GM10248 (cell line): ENCODE data around the gene LIN37.

Source experiments
- CTCF ChIA-PET: fragments of 300-600 bp; sonication (Branson Sonifier 250); formaldehyde crosslinking; extraction: SDS; loops from one replicate; lab custom pipeline; 2021; ENCODE audit warnings: antibody characterized with exemption; lab: Yijun Ruan, JAX
- POLR2A ChIA-PET: fragments of 350-650 bp; sonication (Branson Sonifier 250); formaldehyde crosslinking; extraction: SDS; loops from one replicate; lab custom pipeline; 2020; ENCODE audit warnings: antibody characterized with exemption; lab: Yijun Ruan, JAX
- DNase-seq: peaks from one replicate; pipeline ENCODE4 v3.0.0; 2012; ENCODE audit errors: extremely low spot score
- CTCF ChIP-seq: IDR thresholded peaks from 2 replicates; pipeline ENCODE4 v1.5.1; 2012; ENCODE audit warnings: mild to moderate bottlenecking, low read depth; ENCODE audit errors: extremely low read depth, missing control alignments, control extremely low read depth

Gene LIN37

GRCh38 chr19:35746531-35746930 is 1.8 kb upstream of the LIN37 start:
- ChIA-PET CTCF (interaction anchor here (2.6 kb wide), 1 partner anchor 28 kb away, joined by 6 read pairs; the partner anchor contains the start of gene ARHGAP33), POLR2A (interaction anchor here (0.7 kb wide), 1 partner anchor 605 kb away, joined by 3 read pairs; no protein-coding TSS in a partner anchor)
- no peak for TF ChIP-seq CTCF
- DNase-seq = no peak

GRCh38 chr19:35750167-35750566 is 1.8 kb downstream of the LIN37 start:
- CTCF ChIA-PET = no interaction called here
- no peak for TF ChIP-seq CTCF
- POLR2A ChIA-PET = interaction anchor here (0.7 kb wide), 1 partner anchor 13 kb away, joined by 5 read pairs; no protein-coding TSS in a partner anchor
- DNase-seq = no peak

GRCh38 chr19:35751839-35752745 is 3.7 kb downstream of the LIN37 start:
- CTCF ChIA-PET = interaction anchor here (0.8 to 1.8 kb wide), 3 partner anchors 11 to 179 kb away, joined by 3 to 4 read pairs (median 4); no protein-coding TSS in a partner anchor
- no peak for DNase-seq

GRCh38 chr19:35752746-35753350 is 4.5 kb downstream of the LIN37 start:
- ChIA-PET POLR2A (interaction anchor here (0.6 kb wide), 1 partner anchor 39 kb away, joined by 3 read pairs; no protein-coding TSS in a partner anchor), CTCF (interaction anchor here (0.8 to 1.8 kb wide), 3 partner anchors 12 to 178 kb away, joined by 3 to 4 read pairs (median 4); no protein-coding TSS in a partner anchor)
- no peak for DNase-seq
- TF ChIP-seq CTCF = no peak

More at GRCh38 chr19:35751839-35752745, 3.7 kb downstream of the LIN37 start:
- no peak for TF ChIP-seq CTCF
- POLR2A ChIA-PET = no interaction called here

GRCh38 chr19:35753634-35754369 is 5.4 kb downstream of the LIN37 start:
- no peak for DNase-seq
- POLR2A ChIA-PET = no interaction called here
- CTCF ChIA-PET = interaction anchor here (1.6 kb wide), 1 partner anchor 13 kb away, joined by 3 read pairs; no protein-coding TSS in a partner anchor
- TF ChIP-seq CTCF = no peak
